Pancreas (tissue), 10 donors: ENCODE measurements around the gene KIT. TPM values are rescaled to one million over a fixed set of nuclear protein-coding genes. Genes with fewer than 3 reads are reported as not detected.
A peak's percentile ranks its signal among the peaks of the same experiment; 100 is the strongest.

Experiments used
- ATAC-seq, 4 donors: fragments of 200-7000 bp; cut with Tn5 transposase; one replicate each; pipeline versions ENCODE4 v1.8.0 to v1.9.1; 2020; ENCODE audit warnings: mild to moderate bottlenecking in 4 of 4, moderate library complexity in 4 of 4
- DNase-seq, 6 donors: peaks; one replicate each; pipeline ENCODE4 v3.0.0-alpha.2; 2020
- FAIRE-seq: peaks from 2 replicates; lab custom pipeline; 2012; peaks lifted over from hg19 to GRCh38; lab: Jason Lieb, UNC
- H3K27ac ChIP-seq, 4 donors: fragments of 200-600 bp; sonication (generic); 1 replicate in 3 of 4; 2 replicates in 1 of 4; pipeline versions ENCODE4 v1.5.0 to v1.8.0; 2020
- H3K27me3 ChIP-seq, 4 donors: fragments of 200-600 bp; one replicate each; pipeline ENCODE4 v1.8.0; 2021
- H3K36me3 ChIP-seq, 3 donors: fragments of 200-600 bp; sonication (generic) in 1 of 3; one replicate each; pipeline versions ENCODE4 v1.5.0 to v1.8.0; 2020 to 2021
- H3K4me1 ChIP-seq, 3 donors: fragments of 200-600 bp; one replicate each; pipeline ENCODE4 v1.8.0; 2021
- H3K4me3 ChIP-seq, 4 donors: fragments of 200-600 bp; sonication (generic) in 2 of 4; one replicate each; pipeline versions ENCODE4 v1.5.0 to v1.8.0; 2020 to 2021
- H3K9me3 ChIP-seq, 4 donors: fragments of 200-600 bp; one replicate each; pipeline ENCODE4 v1.8.0; 2021
- CTCF ChIP-seq, 4 donors: fragments of 200-600 bp; sonication (generic) in 3 of 4; IDR thresholded peaks; one replicate each; pipeline versions ENCODE4 v1.5.0 to v1.8.0; 2021; ENCODE audit warnings: antibody characterized with exemption in 4 of 4
- WGBS, 2 donors: extraction: QIAGEN DNeasy Blood & Tissue Kit; methylation state at CpG; one replicate each; pipeline ENCODE4 v1.1.7; 2013; 5-methylcytosine and 5-hydroxymethylcytosine counted together
- intact Hi-C, 3 donors: fragments of 100-400 bp; cut with DNase I; formaldehyde crosslinking; loops; one replicate each; pipeline versions ENCODE4 v1.11.1 to v1.14.2; 2022
- polyA plus RNA-seq, 2 donors: library from polyadenylated mRNA; stranded (reverse); fragments of 200-250 nt; gene quantifications; one replicate each; pipeline ENCODE4 v1.2.3, GENCODE V29; 2013
- total RNA-seq, 6 donors: library from RNA; stranded (reverse); fragmentation: NEBNext Ultra II Directional in 4 of 6; extraction: Animal tissue kit (Norgen Biotek cat#: 25700) in 4 of 6; gene quantifications; one replicate each; pipeline versions ENCODE4 v1.2.1 to v1.2.4, GENCODE V29; 2021 to 2023
- donor health status: healthy with polysubstance abuse.
- donor health status: DM: no; HTN: no; CAD: no; lungs with moderate emphysema.
- donor health status: DM: no; HTN: no; CAD: no.
- donor health status: control.
- donor health status: control.
- donor health status: Bipolar disorder and iron deficiency.
- donor health status: DM: yes; HTN: yes; CAD: no.
- donor health status: DM: no; HTN: no; CAD: no.
- donor health status: DM: no; HTN: no; CAD: no.
- donor health status: DM: yes; HTN: yes; CAD: no.

The KIT gene
- total and polyA plus RNA-seq, 8 donors: 0.23 to 4.0 (median 1.4) TPM

GRCh38 chr4:54707406-54707805 lies 49.6 kb downstream of the KIT start:
- 80 to 81% methylated on average over 3 of the region's 3 CpGs for WGBS, 2 donors
- no peak for FAIRE-seq

GRCh38 chr4:54708339-54709279 lies 50.9 kb downstream of the KIT start:
- ATAC-seq (peak in 1 of 4 donors; percentile 23), FAIRE-seq (no peak), DNase-seq (peak in 1 of 6 donors; percentile 58)
- no peaks in the 10 kb centered on the region for H3K9me3 ChIP-seq
- no peak overlapping the region for H3K27ac ChIP-seq
- H3K4me3 ChIP-seq: no peak overlapping the region
- 78 to 79% methylated on average over 19 to 20 of the region's 20 CpGs for WGBS, 2 donors
- intact Hi-C loops: no loop called here
- H3K4me1 ChIP-seq: no peaks in the 10 kb centered on the region
- H3K27me3 ChIP-seq: no peaks in the 10 kb centered on the region
- no peak for TF ChIP-seq CTCF (IDR thresholded peaks at IDR 0.05)
- no peaks in the 10 kb centered on the region for H3K36me3 ChIP-seq

More at GRCh38 chr4:54707406-54707805, 49.6 kb downstream of the KIT start:
- intact Hi-C loops: no loop called here
- Histone ChIP-seq H3K4me1 (no peaks in the 10 kb centered on the region), H3K36me3 (no peaks in the 10 kb centered on the region), H3K27ac (no peak overlapping the region), H3K4me3 (no peak overlapping the region), H3K9me3 (no peaks in the 10 kb centered on the region), H3K27me3 (no peaks in the 10 kb centered on the region)
- DNase-seq (no peak), ATAC-seq (no peak)
- TF ChIP-seq CTCF (IDR thresholded peaks at IDR 0.05): no peak

GRCh38 chr4:54709400-54709799 lies 51.6 kb downstream of the KIT start:
- FAIRE-seq: no peak
- ATAC-seq: peak in 3 of 4 donors; percentile 30 to 72 (median 63)
- 26 to 32% methylated on average over 8 of the region's 8 CpGs for WGBS, 2 donors
- no peak for TF ChIP-seq CTCF (IDR thresholded peaks at IDR 0.05)
- Histone ChIP-seq H3K27me3 (no peaks in the 10 kb centered on the region), H3K9me3 (no peaks in the 10 kb centered on the region), H3K4me3 (no peak overlapping the region), H3K36me3 (no peaks in the 10 kb centered on the region), H3K27ac (no peak overlapping the region), H3K4me1 (no peaks in the 10 kb centered on the region)
- DNase-seq: no peak
- intact Hi-C loops: no loop called here

DNA sequence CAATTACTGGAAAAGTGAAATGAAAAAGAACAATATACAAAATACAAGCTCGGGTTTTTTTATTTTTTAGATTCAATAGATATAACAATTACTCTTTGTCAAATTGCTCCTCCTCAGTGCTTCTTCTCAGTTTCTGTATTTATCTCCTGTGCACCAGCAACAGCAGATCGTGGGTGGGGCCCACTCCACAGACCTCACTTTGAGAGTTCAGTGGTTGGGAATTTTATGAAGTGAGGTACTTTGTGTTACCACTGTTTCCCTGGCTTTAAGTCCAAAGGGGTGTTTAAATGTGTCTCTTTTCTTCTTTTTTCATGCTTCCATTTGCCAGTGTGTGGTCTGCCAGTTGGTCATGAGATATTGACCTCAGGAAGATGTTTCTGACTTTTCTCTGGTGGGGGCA lies 54.4 kb downstream of the KIT start:
- 60 to 71% methylated on average over 2 of the region's 2 CpGs for WGBS, 2 donors
- no peak for ATAC-seq

More for the DNA sequence above, 54.4 kb downstream of the KIT start:
- no peak overlapping the region for H3K27ac ChIP-seq
- intact Hi-C loops: no loop called here
- H3K4me3 ChIP-seq: no peak overlapping the region
- FAIRE-seq (no peak), DNase-seq (no peak)
- H3K36me3 ChIP-seq: no peaks in the 10 kb centered on the region
- no peaks in the 10 kb centered on the region for H3K27me3 ChIP-seq
- no peaks in the 10 kb centered on the region for H3K9me3 ChIP-seq
- no peak for TF ChIP-seq CTCF (IDR thresholded peaks at IDR 0.05)
- no peaks in the 10 kb centered on the region for H3K4me1 ChIP-seq
